Caco-2 (cell line): ENCODE measurements around the gene EPS8L3. TPM values are rescaled to one million over a fixed set of nuclear protein-coding genes. Genes with fewer than 3 reads are reported as not detected.
A peak's percentile ranks its signal among the peaks of the same experiment; 100 is the strongest.

Source experiments
- BruUV-seq: library from RNA; stranded (reverse); fragments of 400-500 nt; replicated peaks from 2 replicates; lab custom pipeline; 2021; lab: Mats Ljungman, UMichigan
- CTCF ChIA-PET: fragments of 300-600 bp; sonication (Branson Sonifier 250); formaldehyde crosslinking; loops from one replicate; lab custom pipeline; 2022; ENCODE audit warnings: antibody characterized with exemption; lab: Charles Lee
- POLR2A ChIA-PET: fragments of 300-600 bp; sonication (Branson Sonifier 250); formaldehyde crosslinking; loops from one replicate; lab custom pipeline; 2022; ENCODE audit warnings: antibody characterized with exemption; lab: Charles Lee
- DNase-seq, 2 experiments: peaks; one replicate each; pipeline versions ENCODE4 v3.0.0 to v3.0.0-alpha.2; 2020 to 2022
- H3K27me3 ChIP-seq: replicated peaks from 2 replicates; pipeline ENCODE4 v1.6.0; 2011; ENCODE audit warnings: low read length; ENCODE audit not compliant: control insufficient read depth, insufficient read depth
- H3K36me3 ChIP-seq: 2 replicates; pipeline ENCODE4 v1.5.1; 2011; ENCODE audit warnings: low read length; ENCODE audit not compliant: control insufficient read depth, insufficient read depth
- H3K4me1 ChIP-seq: fragments of 250-450 bp; sonication (Bioruptor Pico); 2 replicates; pipeline ENCODE4 v1.5.1; 2020; ENCODE audit warnings: mild to moderate bottlenecking
- H3K4me3 ChIP-seq: 2 replicates; pipeline ENCODE4 v1.5.1; 2011; ENCODE audit warnings: low read depth, mild to moderate bottlenecking, control low read depth, low read length
- H3K9me3 ChIP-seq: fragments of 250-450 bp; sonication (Bioruptor Pico); 2 replicates; pipeline ENCODE4 v1.5.1; 2020; ENCODE audit warnings: mild to moderate bottlenecking, moderate library complexity
- H3K27ac Mint-ChIP-seq: one replicate; pipeline ENCODE4 v1.8.0; 2022; ENCODE audit warnings: mixed read lengths; ENCODE audit not compliant: unreplicated experiment
- H3K27me3 Mint-ChIP-seq: one replicate; pipeline ENCODE4 v1.8.0; 2022; ENCODE audit warnings: mixed read lengths; ENCODE audit not compliant: insufficient read depth, unreplicated experiment
- H3K36me3 Mint-ChIP-seq: one replicate; pipeline ENCODE4 v1.8.0; 2022; ENCODE audit warnings: mild to moderate bottlenecking, mixed read lengths; ENCODE audit not compliant: insufficient read depth, unreplicated experiment
- H3K4me1 Mint-ChIP-seq: one replicate; pipeline ENCODE4 v1.8.0; 2022; ENCODE audit warnings: low read depth, mixed read lengths; ENCODE audit not compliant: unreplicated experiment
- H3K4me3 Mint-ChIP-seq: one replicate; pipeline ENCODE4 v1.8.0; 2022; ENCODE audit warnings: mild to moderate bottlenecking, moderate library complexity, mixed read lengths; ENCODE audit not compliant: unreplicated experiment
- H3K9me3 Mint-ChIP-seq: one replicate; pipeline ENCODE4 v1.8.0; 2022; ENCODE audit warnings: mixed read lengths; ENCODE audit not compliant: unreplicated experiment
- intact Hi-C: fragments of 100-400 bp; cut with micrococcal nuclease; formaldehyde crosslinking; loops from one replicate; pipeline ENCODE4 v1.10.0; 2022; ENCODE audit not compliant: unreplicated experiment
- total RNA-seq: library from RNA; stranded (reverse); gene quantifications from 2 replicates; pipeline ENCODE4 v1.2.3, GENCODE V29; 2022
- TF ChIP-seq, protein P1 (sequence below), 2 experiments: fragments of 200-600 bp in 1 of 2; IDR thresholded peaks; 1 replicate in 1 of 2; 2 replicates in 1 of 2; pipeline versions ENCODE4 v1.5.1 to v1.8.0; 2011 to 2022; ENCODE audit warnings: antibody characterized with exemption in 1 of 2, control low read depth in 1 of 2, inconsistent platforms in 1 of 2, low read depth in 1 of 2, low read length in 1 of 2, mild to moderate bottlenecking in 1 of 2, moderate library complexity in 1 of 2; ENCODE audit not compliant: insufficient read depth in 1 of 2, severe bottlenecking in 1 of 2, unreplicated experiment in 1 of 2

The EPS8L3 gene
- total RNA-seq, 1 experiment from 2014 or later = 15.3 TPM

GRCh38 chr1:109791495-109792043, 27.8 kb upstream of the EPS8L3 start:
- intact Hi-C loops = no loop called here
- Mint-ChIP-seq H3K36me3 (no peaks in the 10 kb centered on the region), H3K4me3 (no peak overlapping the region), H3K27me3 (no peaks in the 10 kb centered on the region), H3K4me1 (peaks cover 7% of the 10 kb centered on the region), H3K9me3 (no peaks in the 10 kb centered on the region), H3K27ac (peak overlapping the region; percentile 70)
- peaks cover 13% of the 10 kb centered on the region for H3K4me1 ChIP-seq
- CTCF ChIA-PET = interaction anchor here (2.2 kb wide), 1 partner anchor 193 kb away, joined by 8 read pairs; the partner anchor contains the start of gene AHCYL1
- no peak for DNase-seq
- H3K4me3 ChIP-seq = no peak overlapping the region
- no peaks in the 10 kb centered on the region for H3K9me3 ChIP-seq
- no peaks in the 10 kb centered on the region for H3K27me3 ChIP-seq
- POLR2A ChIA-PET = no interaction called here
- no peaks in the 10 kb centered on the region for H3K36me3 ChIP-seq
- BruUV-seq = no TSS peak
- TF ChIP-seq, protein P1, sequence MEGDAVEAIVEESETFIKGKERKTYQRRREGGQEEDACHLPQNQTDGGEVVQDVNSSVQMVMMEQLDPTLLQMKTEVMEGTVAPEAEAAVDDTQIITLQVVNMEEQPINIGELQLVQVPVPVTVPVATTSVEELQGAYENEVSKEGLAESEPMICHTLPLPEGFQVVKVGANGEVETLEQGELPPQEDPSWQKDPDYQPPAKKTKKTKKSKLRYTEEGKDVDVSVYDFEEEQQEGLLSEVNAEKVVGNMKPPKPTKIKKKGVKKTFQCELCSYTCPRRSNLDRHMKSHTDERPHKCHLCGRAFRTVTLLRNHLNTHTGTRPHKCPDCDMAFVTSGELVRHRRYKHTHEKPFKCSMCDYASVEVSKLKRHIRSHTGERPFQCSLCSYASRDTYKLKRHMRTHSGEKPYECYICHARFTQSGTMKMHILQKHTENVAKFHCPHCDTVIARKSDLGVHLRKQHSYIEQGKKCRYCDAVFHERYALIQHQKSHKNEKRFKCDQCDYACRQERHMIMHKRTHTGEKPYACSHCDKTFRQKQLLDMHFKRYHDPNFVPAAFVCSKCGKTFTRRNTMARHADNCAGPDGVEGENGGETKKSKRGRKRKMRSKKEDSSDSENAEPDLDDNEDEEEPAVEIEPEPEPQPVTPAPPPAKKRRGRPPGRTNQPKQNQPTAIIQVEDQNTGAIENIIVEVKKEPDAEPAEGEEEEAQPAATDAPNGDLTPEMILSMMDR (IDR thresholded peaks at IDR 0.05; ENCODE audit: insufficient read depth in 1 of 2, low read depth in 1 of 2, low read length in 1 of 2, severe bottlenecking in 1 of 2, unreplicated experiment in 1 of 2) = no peak

GRCh38 chr1:109790735-109791494, 27.2 kb upstream of the EPS8L3 start:
- Mint-ChIP-seq H3K4me1 (peaks cover 7% of the 10 kb centered on the region), H3K9me3 (no peaks in the 10 kb centered on the region), H3K27ac (peak overlapping the region; percentile 12), H3K27me3 (no peaks in the 10 kb centered on the region), H3K4me3 (no peak overlapping the region), H3K36me3 (no peaks in the 10 kb centered on the region)
- BruUV-seq = no TSS peak
- Histone ChIP-seq H3K36me3 (no peaks in the 10 kb centered on the region), H3K27me3 (no peaks in the 10 kb centered on the region), H3K9me3 (no peaks in the 10 kb centered on the region), H3K4me1 (peaks cover 13% of the 10 kb centered on the region), H3K4me3 (no peak overlapping the region)
- ChIA-PET CTCF (interaction anchor here (1.4 to 2.2 kb wide), 2 partner anchors 169 to 193 kb away, joined by 3 to 8 read pairs; partner anchors contain the start of gene AHCYL1), POLR2A (no interaction called here)
- intact Hi-C loops = no loop called here
- TF ChIP-seq, protein P1 (IDR thresholded peaks at IDR 0.05; ENCODE audit: insufficient read depth in 1 of 2, low read depth in 1 of 2, low read length in 1 of 2, severe bottlenecking in 1 of 2, unreplicated experiment in 1 of 2) = no peak
- DNase-seq = no peak

- DNase-seq = no peak
- BruUV-seq = no TSS peak
- Mint-ChIP-seq H3K36me3 (no peaks in the 10 kb centered on the region), H3K4me1 (peaks cover 7% of the 10 kb centered on the region), H3K27me3 (no peaks in the 10 kb centered on the region), H3K9me3 (no peaks in the 10 kb centered on the region), H3K27ac (no peak overlapping the region), H3K4me3 (no peak overlapping the region)
- intact Hi-C loops = no loop called here
- H3K4me3 ChIP-seq = no peak overlapping the region
- TF ChIP-seq, protein P1 (IDR thresholded peaks at IDR 0.05; ENCODE audit: insufficient read depth in 1 of 2, low read depth in 1 of 2, low read length in 1 of 2, severe bottlenecking in 1 of 2, unreplicated experiment in 1 of 2) = no peak
- no peaks in the 10 kb centered on the region for H3K36me3 ChIP-seq
- ChIA-PET POLR2A (no interaction called here), CTCF (interaction anchor here (1.4 to 1.5 kb wide), 2 partner anchors 12 to 169 kb away, joined by 3 read pairs; no protein-coding TSS in a partner anchor)
- H3K9me3 ChIP-seq = no peaks in the 10 kb centered on the region
- no peaks in the 10 kb centered on the region for H3K27me3 ChIP-seq
- peaks cover 13% of the 10 kb centered on the region for H3K4me1 ChIP-seq
These were observed 26.6 kb upstream of the EPS8L3 start for GRCh38 chr1:109790329-109790728.
